ENCODE data around the gene RFXAP. TPM values are rescaled to one million over a fixed set of nuclear protein-coding genes. Genes with fewer than 3 reads are reported as not detected.

RFXAP gene
- polyA plus RNA-seq, 1 donor from 2014 or later: 14.2 TPM

DNA sequence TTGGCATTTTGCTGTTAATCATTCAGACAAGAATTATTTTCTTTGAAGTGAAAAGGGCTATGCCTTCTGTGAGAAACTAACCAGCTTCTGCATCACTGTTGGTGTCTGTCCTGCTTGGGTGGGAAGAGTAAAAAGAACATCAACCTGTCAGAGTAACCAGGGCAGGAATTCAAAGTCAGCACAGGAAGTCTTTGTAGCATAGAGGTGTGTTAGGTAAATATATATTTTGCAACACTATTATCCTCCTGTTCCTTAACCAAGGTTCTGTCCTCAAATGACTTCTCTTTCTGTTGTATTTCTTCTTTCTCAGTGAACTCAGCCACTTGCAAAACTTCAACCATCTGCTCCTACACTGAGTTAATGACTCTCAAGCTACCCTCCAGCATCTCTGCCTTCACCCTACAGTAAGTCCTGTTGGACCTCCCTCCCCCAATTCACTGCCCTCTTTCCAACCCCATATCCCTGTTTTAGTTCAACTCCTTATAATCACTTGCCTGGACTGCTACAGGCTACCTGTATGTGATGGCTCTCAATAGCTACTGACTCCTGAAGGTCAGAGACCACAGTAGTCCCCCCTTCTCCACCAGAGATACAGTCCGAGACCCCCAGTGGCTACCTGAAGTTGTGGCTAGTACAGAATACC, 51.1 kb downstream of the RFXAP start:
- Histone ChIP-seq H3K36me3 (ENCODE audit: insufficient read depth, low read length) (no peaks in the 10 kb centered on the region), H3K27me3 (ENCODE audit: insufficient read depth, low read depth, low read length) (no peaks in the 10 kb centered on the region), H3F3A (ENCODE audit: insufficient read depth, low read length, poor library complexity, severe bottlenecking) (no peaks in the 10 kb centered on the region), H4K20me1 (ENCODE audit: insufficient read depth) (no peaks in the 10 kb centered on the region), H3K27ac (ENCODE audit: low read length) (no peak overlapping the region), H3K9me2 (ENCODE audit: insufficient read depth, low read length) (no peaks in the 10 kb centered on the region), H3K9me3 (ENCODE audit: low read length) (no peaks in the 10 kb centered on the region), H3K9ac (ENCODE audit: low read length) (no peak overlapping the region), H3K4me2 (ENCODE audit: low read length) (no peak overlapping the region), H2AFZ (ENCODE audit: low read depth, low read length) (no peak overlapping the region), H3K79me2 (replicated peaks; ENCODE audit: insufficient read depth, low read length) (no peaks in the 10 kb centered on the region), H3K4me3 (ENCODE audit: low read length) (no peak overlapping the region)
- no peak for TF ChIP-seq SMC3 (conservative IDR thresholded peaks at IDR 0.05; ENCODE audit: poor library complexity)
- no peak for TF ChIP-seq EZH2 (IDR thresholded peaks at IDR 0.05; ENCODE audit: borderline replicate concordance, insufficient read depth, low read length, poor library complexity, severe bottlenecking)

DNA sequence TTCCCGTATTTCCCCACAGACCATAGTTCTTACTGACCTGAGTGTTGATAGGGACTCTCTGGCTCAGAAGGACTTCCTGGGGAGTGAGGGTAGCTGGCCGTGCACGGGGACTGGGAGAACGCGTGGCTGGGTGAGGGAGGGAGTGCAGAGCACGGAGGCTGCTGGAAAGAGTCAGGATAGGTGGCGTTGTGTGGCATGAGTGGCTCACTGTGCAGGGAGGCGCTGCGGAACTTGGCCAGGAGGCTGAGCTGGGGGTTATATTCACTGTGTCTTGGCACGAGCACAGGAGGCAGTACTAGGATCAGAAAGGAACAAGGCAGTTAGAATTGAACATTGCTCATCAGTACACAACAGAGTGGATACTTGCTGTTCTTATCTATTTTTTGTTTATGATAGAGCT, 53.6 kb downstream of the RFXAP start:
- Histone ChIP-seq H2AFZ (ENCODE audit: low read depth, low read length) (no peak overlapping the region), H3F3A (ENCODE audit: insufficient read depth, low read length, poor library complexity, severe bottlenecking) (no peaks in the 10 kb centered on the region), H3K9me3 (ENCODE audit: low read length) (no peaks in the 10 kb centered on the region), H3K9me2 (ENCODE audit: insufficient read depth, low read length) (no peaks in the 10 kb centered on the region), H4K20me1 (ENCODE audit: insufficient read depth) (no peaks in the 10 kb centered on the region), H3K27me3 (ENCODE audit: insufficient read depth, low read depth, low read length) (no peaks in the 10 kb centered on the region), H3K27ac (ENCODE audit: low read length) (no peak overlapping the region), H3K9ac (ENCODE audit: low read length) (no peak overlapping the region), H3K79me2 (replicated peaks; ENCODE audit: insufficient read depth, low read length) (no peaks in the 10 kb centered on the region), H3K4me2 (ENCODE audit: low read length) (no peak overlapping the region), H3K36me3 (ENCODE audit: insufficient read depth, low read length) (no peaks in the 10 kb centered on the region), H3K4me3 (ENCODE audit: low read length) (no peak overlapping the region)
- TF ChIP-seq TAF1 (IDR thresholded peaks at IDR 0.05; ENCODE audit: low read depth) (no peak), RAD21 (conservative IDR thresholded peaks at IDR 0.05) (no peak), MXI1 (conservative IDR thresholded peaks at IDR 0.05; ENCODE audit: poor library complexity, severe bottlenecking) (no peak), POLR2AphosphoS5 (IDR thresholded peaks at IDR 0.05) (no peak)
- TF ChIP-seq, protein P1, sequence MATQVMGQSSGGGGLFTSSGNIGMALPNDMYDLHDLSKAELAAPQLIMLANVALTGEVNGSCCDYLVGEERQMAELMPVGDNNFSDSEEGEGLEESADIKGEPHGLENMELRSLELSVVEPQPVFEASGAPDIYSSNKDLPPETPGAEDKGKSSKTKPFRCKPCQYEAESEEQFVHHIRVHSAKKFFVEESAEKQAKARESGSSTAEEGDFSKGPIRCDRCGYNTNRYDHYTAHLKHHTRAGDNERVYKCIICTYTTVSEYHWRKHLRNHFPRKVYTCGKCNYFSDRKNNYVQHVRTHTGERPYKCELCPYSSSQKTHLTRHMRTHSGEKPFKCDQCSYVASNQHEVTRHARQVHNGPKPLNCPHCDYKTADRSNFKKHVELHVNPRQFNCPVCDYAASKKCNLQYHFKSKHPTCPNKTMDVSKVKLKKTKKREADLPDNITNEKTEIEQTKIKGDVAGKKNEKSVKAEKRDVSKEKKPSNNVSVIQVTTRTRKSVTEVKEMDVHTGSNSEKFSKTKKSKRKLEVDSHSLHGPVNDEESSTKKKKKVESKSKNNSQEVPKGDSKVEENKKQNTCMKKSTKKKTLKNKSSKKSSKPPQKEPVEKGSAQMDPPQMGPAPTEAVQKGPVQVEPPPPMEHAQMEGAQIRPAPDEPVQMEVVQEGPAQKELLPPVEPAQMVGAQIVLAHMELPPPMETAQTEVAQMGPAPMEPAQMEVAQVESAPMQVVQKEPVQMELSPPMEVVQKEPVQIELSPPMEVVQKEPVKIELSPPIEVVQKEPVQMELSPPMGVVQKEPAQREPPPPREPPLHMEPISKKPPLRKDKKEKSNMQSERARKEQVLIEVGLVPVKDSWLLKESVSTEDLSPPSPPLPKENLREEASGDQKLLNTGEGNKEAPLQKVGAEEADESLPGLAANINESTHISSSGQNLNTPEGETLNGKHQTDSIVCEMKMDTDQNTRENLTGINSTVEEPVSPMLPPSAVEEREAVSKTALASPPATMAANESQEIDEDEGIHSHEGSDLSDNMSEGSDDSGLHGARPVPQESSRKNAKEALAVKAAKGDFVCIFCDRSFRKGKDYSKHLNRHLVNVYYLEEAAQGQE (IDR thresholded peaks at IDR 0.05; ENCODE audit: borderline replicate concordance): no peak
- TF ChIP-seq, protein P2, sequence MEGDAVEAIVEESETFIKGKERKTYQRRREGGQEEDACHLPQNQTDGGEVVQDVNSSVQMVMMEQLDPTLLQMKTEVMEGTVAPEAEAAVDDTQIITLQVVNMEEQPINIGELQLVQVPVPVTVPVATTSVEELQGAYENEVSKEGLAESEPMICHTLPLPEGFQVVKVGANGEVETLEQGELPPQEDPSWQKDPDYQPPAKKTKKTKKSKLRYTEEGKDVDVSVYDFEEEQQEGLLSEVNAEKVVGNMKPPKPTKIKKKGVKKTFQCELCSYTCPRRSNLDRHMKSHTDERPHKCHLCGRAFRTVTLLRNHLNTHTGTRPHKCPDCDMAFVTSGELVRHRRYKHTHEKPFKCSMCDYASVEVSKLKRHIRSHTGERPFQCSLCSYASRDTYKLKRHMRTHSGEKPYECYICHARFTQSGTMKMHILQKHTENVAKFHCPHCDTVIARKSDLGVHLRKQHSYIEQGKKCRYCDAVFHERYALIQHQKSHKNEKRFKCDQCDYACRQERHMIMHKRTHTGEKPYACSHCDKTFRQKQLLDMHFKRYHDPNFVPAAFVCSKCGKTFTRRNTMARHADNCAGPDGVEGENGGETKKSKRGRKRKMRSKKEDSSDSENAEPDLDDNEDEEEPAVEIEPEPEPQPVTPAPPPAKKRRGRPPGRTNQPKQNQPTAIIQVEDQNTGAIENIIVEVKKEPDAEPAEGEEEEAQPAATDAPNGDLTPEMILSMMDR (IDR thresholded peaks at IDR 0.05; ENCODE audit: poor library complexity, severe bottlenecking): no peak

DNA sequence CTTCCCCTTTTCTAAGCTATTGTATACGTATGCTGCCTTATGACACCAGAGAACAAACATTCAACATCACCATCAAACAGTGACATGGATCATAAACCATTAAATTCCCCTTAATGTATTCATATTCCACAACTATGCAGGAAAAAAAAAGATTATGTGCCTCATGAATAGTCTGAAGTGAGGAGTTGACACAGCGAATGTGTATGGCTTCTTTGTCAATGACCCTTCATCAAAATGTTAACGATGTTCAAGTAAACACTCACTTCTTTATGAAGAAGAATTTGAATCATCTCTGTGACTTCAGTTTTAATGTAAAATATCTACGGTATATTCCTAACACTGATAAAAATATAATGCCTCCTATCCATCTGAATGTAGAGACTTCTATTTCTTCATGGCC, 56.4 kb downstream of the RFXAP start:
- H3K9me2 ChIP-seq (ENCODE audit: insufficient read depth, low read length): no peaks in the 10 kb centered on the region
- H3K4me2 ChIP-seq (ENCODE audit: low read length): no peak overlapping the region

More for the DNA sequence above, 56.4 kb downstream of the RFXAP start:
- H3K9me3 ChIP-seq (ENCODE audit: low read length): no peaks in the 10 kb centered on the region
- no peak overlapping the region for H3K9ac ChIP-seq (ENCODE audit: low read length)
- H3F3A ChIP-seq (ENCODE audit: insufficient read depth, low read length, poor library complexity, severe bottlenecking): no peaks in the 10 kb centered on the region
- H3K79me2 ChIP-seq (replicated peaks; ENCODE audit: insufficient read depth, low read length): no peaks in the 10 kb centered on the region
- TF ChIP-seq TAF1 (IDR thresholded peaks at IDR 0.05; ENCODE audit: low read depth) (no peak), EP300 (conservative IDR thresholded peaks at IDR 0.05; ENCODE audit: poor library complexity, severe bottlenecking) (no peak), EZH2 (IDR thresholded peaks at IDR 0.05; ENCODE audit: borderline replicate concordance, insufficient read depth, low read length, poor library complexity, severe bottlenecking) (no peak), SMC3 (conservative IDR thresholded peaks at IDR 0.05; ENCODE audit: poor library complexity) (no peak), POLR2AphosphoS5 (IDR thresholded peaks at IDR 0.05) (no peak), RAD21 (conservative IDR thresholded peaks at IDR 0.05) (no peak), MXI1 (conservative IDR thresholded peaks at IDR 0.05; ENCODE audit: poor library complexity, severe bottlenecking) (no peak)
- TF ChIP-seq, protein P2 (IDR thresholded peaks at IDR 0.05; ENCODE audit: poor library complexity, severe bottlenecking): no peak
- TF ChIP-seq, protein P1 (IDR thresholded peaks at IDR 0.05; ENCODE audit: borderline replicate concordance): no peak
- no peak overlapping the region for H2AFZ ChIP-seq (ENCODE audit: low read depth, low read length)
- no peaks in the 10 kb centered on the region for H4K20me1 ChIP-seq (ENCODE audit: insufficient read depth)
- H3K27me3 ChIP-seq (ENCODE audit: insufficient read depth, low read depth, low read length): no peaks in the 10 kb centered on the region
- no peak overlapping the region for H3K4me3 ChIP-seq (ENCODE audit: low read length)
- no peaks in the 10 kb centered on the region for H3K36me3 ChIP-seq (ENCODE audit: insufficient read depth, low read length)
- no peak overlapping the region for H3K27ac ChIP-seq (ENCODE audit: low read length)
